NCI-H82 (cell line): ENCODE data around the gene SLC13A1.
"Not testable (repeated sequence)": the region's sequence is repeated elsewhere in the genome, so short reads cannot be mapped to it uniquely, and the experiment has no call there.

Source experiments
- DNase-seq: peaks from one replicate; lab custom pipeline; 2025; lab: John Stamatoyannopoulos, UW

The SLC13A1 gene

GRCh38 chr7:123126691-123127090 lies 73.1 kb downstream of the SLC13A1 start:
- DNase-seq = no peak

- DNase-seq = no peak
Measured at GRCh38 chr7:123126171-123126570, 73.6 kb downstream of the SLC13A1 start.

GRCh38 chr7:123125231-123125630 lies 74.5 kb downstream of the SLC13A1 start:
- DNase-seq = no peak

- peak; percentile 8 for DNase-seq
Measured at GRCh38 chr7:123122916-123123315, 76.9 kb downstream of the SLC13A1 start.

GRCh38 chr7:123120286-123120685 lies 79.5 kb downstream of the SLC13A1 start:
- DNase-seq = no peak

GRCh38 chr7:123115331-123115730 lies 84.4 kb downstream of the SLC13A1 start:
- no peak for DNase-seq

GRCh38 chr7:123114288-123114687 lies 85.5 kb downstream of the SLC13A1 start:
- DNase-seq = no peak

GRCh38 chr7:123112833-123113232 lies 86.9 kb downstream of the SLC13A1 start:
- no peak for DNase-seq

GRCh38 chr7:123099712-123100111 lies 100.1 kb downstream of the SLC13A1 start:
- no peak for DNase-seq

- peak; percentile 14 for DNase-seq
Measured at GRCh38 chr7:123096976-123097375, 102.8 kb downstream of the SLC13A1 start.

GRCh38 chr7:123096434-123096833 lies 103.3 kb downstream of the SLC13A1 start:
- DNase-seq = peak; percentile 28

GRCh38 chr7:123090456-123090855 lies 109.3 kb downstream of the SLC13A1 start:
- DNase-seq = no peak

GRCh38 chr7:123086910-123087309 lies 112.9 kb downstream of the SLC13A1 start:
- not testable (repeated sequence) for DNase-seq

- DNase-seq = not testable (repeated sequence)
Measured at GRCh38 chr7:123084861-123085260, 114.9 kb downstream of the SLC13A1 start.

- DNase-seq = no peak
Measured at GRCh38 chr7:123079021-123079420, 120.7 kb downstream of the SLC13A1 start.

GRCh38 chr7:123075838-123076467 lies 123.8 kb downstream of the SLC13A1 start:
- DNase-seq = no peak

- DNase-seq = peak; percentile 38
Measured at GRCh38 chr7:123070702-123071286, 129.0 kb downstream of the SLC13A1 start.

GRCh38 chr7:123067814-123068213 lies 132.0 kb downstream of the SLC13A1 start:
- no peak for DNase-seq
